Left lung (tissue), 10 donors: ENCODE results near the gene UBE2D2. TPM values are rescaled to one million over a fixed set of nuclear protein-coding genes. Genes with fewer than 3 reads are reported as not detected.

Experiments used
- ATAC-seq: fragments of 200-7000 bp; cut with Tn5 transposase; one replicate; pipeline ENCODE4 v1.9.1; 2020; ENCODE audit warnings: moderate library complexity
- DNase-seq, 4 donors: peaks; one replicate each; pipeline ENCODE4 v3.0.0-alpha.2; 2013 to 2020
- H3K27ac ChIP-seq, 2 donors: fragments of 200-600 bp; sonication (generic) in 1 of 2; one replicate each; pipeline versions ENCODE4 v1.5.0 to v1.8.0; 2020 to 2021
- H3K27me3 ChIP-seq, 2 donors: fragments of 200-600 bp; sonication (generic) in 1 of 2; one replicate each; pipeline versions ENCODE4 v1.5.0 to v1.8.0; 2020 to 2021
- H3K36me3 ChIP-seq, 2 donors: fragments of 200-600 bp; sonication (generic) in 1 of 2; one replicate each; pipeline versions ENCODE4 v1.5.0 to v1.8.0; 2020 to 2021
- H3K4me1 ChIP-seq, 2 donors: fragments of 200-600 bp; one replicate each; pipeline ENCODE4 v1.8.0; 2021
- H3K4me3 ChIP-seq, 2 donors: fragments of 200-600 bp; sonication (generic) in 1 of 2; one replicate each; pipeline versions ENCODE4 v1.5.0 to v1.8.0; 2020 to 2021; ENCODE audit warnings: mild to moderate bottlenecking in 1 of 2
- H3K9me3 ChIP-seq, 2 donors: fragments of 200-600 bp; sonication (generic) in 1 of 2; one replicate each; pipeline versions ENCODE4 v1.5.0 to v1.8.0; 2020 to 2021
- CTCF ChIP-seq, 2 donors: fragments of 200-600 bp; sonication (generic) in 1 of 2; IDR thresholded peaks; one replicate each; pipeline versions ENCODE4 v1.5.0 to v1.8.0; 2021; ENCODE audit warnings: antibody characterized with exemption in 2 of 2
- intact Hi-C, 2 donors: fragments of 100-400 bp; cut with DNase I; formaldehyde crosslinking; loops; one replicate each; pipeline versions ENCODE4 v1.11.2 to v1.14.2; 2022
- polyA plus RNA-seq, 6 donors: library from polyadenylated mRNA; unstranded; fragments of 120-200 nt; gene quantifications; one replicate each; pipeline ENCODE4 v1.2.1, GENCODE V29; 2013; ENCODE audit not compliant: insufficient read length in 6 of 6
- total RNA-seq, 2 donors: library from RNA; stranded (reverse); fragmentation: NEBNext Ultra II Directional; extraction: Animal tissue kit (Norgen Biotek cat#: 25700); gene quantifications; one replicate each; pipeline ENCODE4 v1.2.1, GENCODE V29; 2021
- donor health status: DM: no; HTN: yes; CAD: no.
- donor health status: DM: no; HTN: no; CAD: no.

The UBE2D2 gene
- total and polyA plus RNA-seq, 8 donors, result 122 to 160 (median 145) TPM

- peak overlapping the region; percentile 50 to 79 for H3K27ac ChIP-seq
- ATAC-seq (no peak), DNase-seq (no peak)
- no peak overlapping the region for H3K4me3 ChIP-seq
- no peaks in the 10 kb centered on the region for H3K36me3 ChIP-seq
- peaks cover 69 to 88% of the 10 kb centered on the region in 2 donors for H3K4me1 ChIP-seq
- intact Hi-C loops, result no loop called here
- H3K27me3 ChIP-seq, result peaks cover 0 to 33% of the 10 kb centered on the region in 2 donors
- peak in 1 of 2 donors; percentile 30 for TF ChIP-seq CTCF (IDR thresholded peaks at IDR 0.05)
- H3K9me3 ChIP-seq, result no peaks in the 10 kb centered on the region
Measured at GRCh38 chr5:139658501-139658927, 97.4 kb downstream of the UBE2D2 start.

GRCh38 chr5:139658928-139659667 lies 98.0 kb downstream of the UBE2D2 start:
- Histone ChIP-seq H3K36me3 (no peaks in the 10 kb centered on the region), H3K4me3 (peak overlapping the region in 1 of 2 donors; percentile 7), H3K4me1 (peaks cover 66 to 90% of the 10 kb centered on the region in 2 donors), H3K27ac (peak overlapping the region; percentile 79 to 83), H3K9me3 (no peaks in the 10 kb centered on the region), H3K27me3 (peaks cover 0 to 33% of the 10 kb centered on the region in 2 donors)
- intact Hi-C loops, result no loop called here
- TF ChIP-seq CTCF (IDR thresholded peaks at IDR 0.05), result no peak
- ATAC-seq (peak; percentile 6), DNase-seq (peak in 1 of 4 donors; percentile 76)

GRCh38 chr5:139659695-139660101 lies 98.6 kb downstream of the UBE2D2 start:
- ATAC-seq (no peak), DNase-seq (no peak)
- Histone ChIP-seq H3K27ac (peak overlapping the region; percentile 79 to 83), H3K36me3 (no peaks in the 10 kb centered on the region), H3K27me3 (peaks cover 0 to 33% of the 10 kb centered on the region in 2 donors), H3K9me3 (no peaks in the 10 kb centered on the region), H3K4me3 (peak overlapping the region in 1 of 2 donors; percentile 7), H3K4me1 (peaks cover 66 to 92% of the 10 kb centered on the region in 2 donors)
- TF ChIP-seq CTCF (IDR thresholded peaks at IDR 0.05), result no peak
- intact Hi-C loops, result no loop called here

- Histone ChIP-seq H3K27ac (peak overlapping the region; percentile 79 to 83), H3K9me3 (no peaks in the 10 kb centered on the region), H3K4me1 (peaks cover 60 to 92% of the 10 kb centered on the region in 2 donors), H3K36me3 (no peaks in the 10 kb centered on the region), H3K4me3 (peak overlapping the region in 1 of 2 donors; percentile 7), H3K27me3 (peaks cover 0 to 33% of the 10 kb centered on the region in 2 donors)
- intact Hi-C loops, result no loop called here
- no peak for TF ChIP-seq CTCF (IDR thresholded peaks at IDR 0.05)
- DNase-seq (peak in 3 of 4 donors; percentile 60 to 89 (median 81)), ATAC-seq (peak; percentile 71)
Measured at GRCh38 chr5:139660105-139660922, 99.2 kb downstream of the UBE2D2 start.
